Adipose tissue (tissue), 3 donors: ENCODE data around the gene IFIT2. TPM values are rescaled to one million over a fixed set of nuclear protein-coding genes. Genes with fewer than 3 reads are reported as not detected.
"Not testable (repeated sequence)": the region's sequence is repeated elsewhere in the genome, so short reads cannot be mapped to it uniquely, and the experiment has no call there.

Experiments used
- H3K27ac ChIP-seq: one replicate; pipeline ENCODE4 v1.5.1; 2013; ENCODE audit warnings: low read depth, low read length
- WGBS, 3 donors: extraction: QIAGEN DNeasy Blood & Tissue Kit; methylation state at CpG; one replicate each; pipeline ENCODE4 v1.1.7; 2013; 5-methylcytosine and 5-hydroxymethylcytosine counted together
- polyA plus RNA-seq, 3 donors: library from polyadenylated mRNA; stranded (reverse); fragments of 200-250 nt; gene quantifications; one replicate each; pipeline ENCODE4 v1.2.3, GENCODE V29; 2013
- donor health status: healthy with polysubstance abuse.
- donor health status: Bipolar disorder and iron deficiency.
- donor health status: healthy.

IFIT2 gene
- polyA plus RNA-seq, 3 donors, result 2.1 to 5.3 (median 2.5) TPM

- 88 to 91% (median 89%) methylated on average over 4 of the region's 4 CpGs for WGBS, 3 donors
- H3K27ac ChIP-seq, result no peak overlapping the region
These were observed 2.2 kb downstream of the IFIT2 start for GRCh38 chr10:89304026-89304425.

- 94 to 96% (median 94%) methylated on average over 2 of the region's 2 CpGs for WGBS, 3 donors
These were observed 2.6 kb downstream of the IFIT2 start for GRCh38 chr10:89304446-89304845.

GRCh38 chr10:89304925-89305324 is 3.1 kb downstream of the IFIT2 start:
- no peak overlapping the region for H3K27ac ChIP-seq

More at GRCh38 chr10:89304446-89304845, 2.6 kb downstream of the IFIT2 start:
- no peak overlapping the region for H3K27ac ChIP-seq

- no peak overlapping the region for H3K27ac ChIP-seq
- WGBS, 3 donors, result 89 to 94% (median 93%) methylated on average over 9 of the region's 9 CpGs
These were observed 4.1 kb downstream of the IFIT2 start for GRCh38 chr10:89305766-89306433.

- no peak overlapping the region for H3K27ac ChIP-seq
- 94 to 95% (median 94%) methylated on average over 13 of the region's 13 CpGs for WGBS, 3 donors
These were observed 4.8 kb downstream of the IFIT2 start for GRCh38 chr10:89306434-89307268.

GRCh38 chr10:89307269-89307577 is 5.4 kb downstream of the IFIT2 start:
- no peak overlapping the region for H3K27ac ChIP-seq

GRCh38 chr10:89308266-89308665 is 6.4 kb downstream of the IFIT2 start:
- H3K27ac ChIP-seq, result no peak overlapping the region
- WGBS, 3 donors, result 97 to 98% (median 97%) methylated on average over 6 of the region's 6 CpGs

- WGBS, 3 donors, result 76 to 93% (median 93%) methylated on average over 4 of the region's 4 CpGs
- no peak overlapping the region for H3K27ac ChIP-seq
These were observed 6.9 kb downstream of the IFIT2 start for GRCh38 chr10:89308736-89309135.

GRCh38 chr10:89309156-89310055 is 7.6 kb downstream of the IFIT2 start:
- H3K27ac ChIP-seq, result no peak overlapping the region
- WGBS, 3 donors, result 91 to 92% (median 91%) methylated on average over 7 of the region's 7 CpGs

- H3K27ac ChIP-seq, result no peak overlapping the region
- WGBS, 3 donors, result 76 to 93% (median 90%) methylated on average over 2 of the region's 2 CpGs
These were observed 8.4 kb downstream of the IFIT2 start for GRCh38 chr10:89310056-89310893.

GRCh38 chr10:89312973-89313372 is 11.1 kb downstream of the IFIT2 start:
- 85 to 92% (median 90%) methylated on average over 1 of the region's 1 CpG for WGBS, 3 donors

GRCh38 chr10:89314676-89315075 is 12.8 kb downstream of the IFIT2 start:
- no peak overlapping the region for H3K27ac ChIP-seq

More at GRCh38 chr10:89312973-89313372, 11.1 kb downstream of the IFIT2 start:
- H3K27ac ChIP-seq, result no peak overlapping the region

- not testable (repeated sequence) for H3K27ac ChIP-seq
- 95 to 98% (median 96%) methylated on average over 4 of the region's 4 CpGs for WGBS, 3 donors
These were observed 16.2 kb downstream of the IFIT2 start for GRCh38 chr10:89318047-89318446.

GRCh38 chr10:89325081-89325480 is 23.2 kb downstream of the IFIT2 start:
- not testable (repeated sequence) for H3K27ac ChIP-seq

GRCh38 chr10:89325856-89326255 is 24.0 kb downstream of the IFIT2 start:
- not testable (repeated sequence) for H3K27ac ChIP-seq
- whole genome bisulfite sequencing, 3 donors, result 67 to 70% (median 69%) methylated on average over 2 of the region's 2 CpGs

- H3K27ac ChIP-seq, result peak within 1 kb of the TSS; percentile 72
- WGBS, 3 donors, result 0 to 3% (median 1%) methylated on average over 7 of the region's 7 CpGs
These were observed 26.1 kb downstream of the IFIT2 start, which contains the start of gene IFIT3 for GRCh38 chr10:89327803-89328441. Gene IFIT3 (plus strand): TSS chr10:89327997. CDS start chr10:89328074, 77 bp downstream.

- 85 to 95% (median 91%) methylated on average over 2 of the region's 2 CpGs for WGBS, 3 donors
- H3K27ac ChIP-seq, result no peak overlapping the region
These were observed 27.3 kb downstream of the IFIT2 start for GRCh38 chr10:89329151-89329550.

- WGBS, 3 donors, result 59 to 75% (median 67%) methylated on average over 2 to 3 of the region's 3 CpGs
- H3K27ac ChIP-seq, result not testable (repeated sequence)
These were observed 28.2 kb downstream of the IFIT2 start for GRCh38 chr10:89330014-89330413.
